Loucy (cell line): ENCODE measurements around the gene SFMBT2.

Experiments
- H2AFZ ChIP-seq: fragments of 200-600 bp; sonication (generic); 2 replicates; pipeline ENCODE4 v1.6.0; 2016; ENCODE audit warnings: antibody characterized with exemption, mild to moderate bottlenecking, low read length, moderate library complexity
- H3F3A ChIP-seq: fragments of 200-600 bp; 2 replicates; pipeline ENCODE4 v1.6.0; 2016; ENCODE audit warnings: antibody characterized with exemption, low read depth, mild to moderate bottlenecking
- H3K27me3 ChIP-seq: fragments of 200-600 bp; sonication (generic); 2 replicates; pipeline ENCODE4 v1.6.1; 2014; ENCODE audit warnings: low read length, mild to moderate bottlenecking; ENCODE audit not compliant: insufficient read depth, poor library complexity, severe bottlenecking
- H3K36me3 ChIP-seq: fragments of 200-600 bp; sonication (generic); 2 replicates; pipeline ENCODE4 v1.6.1; 2016; ENCODE audit warnings: low read length; ENCODE audit not compliant: insufficient read depth
- H3K4me1 ChIP-seq: fragments of 200-600 bp; sonication (generic); 2 replicates; pipeline ENCODE4 v1.5.1; 2014; ENCODE audit warnings: low read length, mild to moderate bottlenecking; ENCODE audit not compliant: insufficient read depth, poor library complexity, severe bottlenecking
- H3K4me2 ChIP-seq: fragments of 200-600 bp; sonication (generic); 2 replicates; pipeline ENCODE4 v1.6.0; 2014; ENCODE audit warnings: antibody characterized with exemption, low read length, low read depth, mild to moderate bottlenecking; ENCODE audit not compliant: poor library complexity, severe bottlenecking
- H3K4me3 ChIP-seq: fragments of 200-600 bp; sonication (generic); 2 replicates; pipeline ENCODE4 v1.5.1; 2014; ENCODE audit warnings: low read length, mild to moderate bottlenecking, mixed read lengths; ENCODE audit not compliant: poor library complexity, severe bottlenecking
- H3K79me2 ChIP-seq: fragments of 200-600 bp; sonication (generic); 2 replicates; pipeline ENCODE4 v1.6.1; 2014; ENCODE audit warnings: low read length; ENCODE audit not compliant: insufficient read depth
- H3K9ac ChIP-seq: fragments of 200-600 bp; sonication (generic); 2 replicates; pipeline ENCODE4 v1.6.0; 2014; ENCODE audit warnings: mild to moderate bottlenecking, low read depth, low read length, moderate library complexity; ENCODE audit not compliant: poor library complexity, severe bottlenecking
- H3K9me2 ChIP-seq: fragments of 200-600 bp; sonication (generic); replicated peaks from 2 replicates; pipeline ENCODE4 v1.6.1; 2016; ENCODE audit warnings: low read depth, low read length, mixed read lengths
- H3K9me3 ChIP-seq: fragments of 200-600 bp; sonication (generic); 2 replicates; pipeline ENCODE4 v1.6.1; 2014; ENCODE audit warnings: mild to moderate bottlenecking, antibody characterized with exemption, low read length, low read depth; ENCODE audit not compliant: insufficient read depth
- H4K20me1 ChIP-seq: fragments of 200-600 bp; sonication (generic); 2 replicates; pipeline ENCODE4 v1.6.0; 2014; ENCODE audit warnings: antibody characterized with exemption, low read length, mild to moderate bottlenecking; ENCODE audit not compliant: insufficient read depth, poor library complexity, severe bottlenecking
- CTCF ChIP-seq: fragments of 200-600 bp; sonication (generic); conservative IDR thresholded peaks from 2 replicates; pipeline ENCODE4 v1.5.1; 2014; ENCODE audit warnings: mild to moderate bottlenecking, antibody characterized with exemption, low read length
- EZH2phosphoT487 ChIP-seq: fragments of 200-600 bp; IDR thresholded peaks from 2 replicates; pipeline ENCODE4 v1.6.1; 2018; ENCODE audit warnings: antibody characterized with exemption, mild to moderate bottlenecking, moderate library complexity, borderline replicate concordance

Gene SFMBT2

DNA sequence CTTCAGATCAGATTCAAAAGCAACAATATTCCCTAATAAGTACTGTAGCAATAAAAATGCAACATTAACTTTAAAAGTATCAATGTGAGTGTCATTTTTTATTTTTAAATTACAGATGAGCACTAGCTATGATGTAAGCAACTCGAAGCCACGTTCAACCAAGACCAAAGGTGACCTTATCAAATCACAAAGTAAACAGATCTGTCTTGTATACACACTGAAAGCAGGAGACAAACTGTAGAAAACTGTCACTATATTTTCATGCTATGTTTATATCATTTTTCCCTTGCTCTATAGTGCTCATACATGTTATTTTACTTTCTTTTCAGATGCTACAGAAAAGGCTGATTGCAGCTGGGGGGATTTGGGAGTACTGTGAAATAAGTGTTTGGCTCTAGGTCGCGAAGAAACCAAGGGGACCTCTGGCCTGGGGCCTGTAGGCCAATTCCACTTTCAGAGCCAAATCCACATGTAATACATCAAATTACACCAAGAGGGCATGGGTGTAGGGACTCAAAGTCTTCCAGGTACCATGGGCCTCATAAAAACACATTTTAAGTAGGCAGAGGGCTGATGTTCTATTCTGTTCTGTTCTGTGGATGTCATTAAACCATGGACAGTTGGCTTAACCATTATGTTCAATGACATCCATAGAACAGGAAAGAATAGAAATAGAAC, 245.2 kb downstream of the SFMBT2 start:
- H3F3A ChIP-seq: no peaks in the 10 kb centered on the region

DNA sequence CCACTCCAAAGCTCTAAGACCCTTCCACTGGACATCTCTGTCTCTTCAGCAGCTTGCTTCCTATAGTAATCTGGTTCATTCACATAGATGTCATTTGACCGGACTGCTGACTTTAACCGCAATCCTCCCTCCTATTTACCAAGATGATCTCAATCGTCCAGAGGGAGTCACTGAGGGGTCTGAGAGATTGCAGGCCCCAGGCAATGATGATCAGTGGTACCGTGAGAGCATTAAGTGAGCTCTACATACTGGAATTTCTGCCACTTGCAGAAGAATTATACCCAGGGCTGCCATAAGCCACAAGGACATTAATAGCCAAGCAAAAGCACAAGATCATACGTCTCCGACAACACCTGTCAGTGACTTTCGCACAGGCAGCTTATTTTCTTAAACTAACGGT, 245.9 kb downstream of the SFMBT2 start:
- peaks cover 56% of the 10 kb centered on the region; the same call in 1 of the 2 replicates for H3K36me3 ChIP-seq
- H3K4me1 ChIP-seq: no peaks in the 10 kb centered on the region
- H3F3A ChIP-seq: no peaks in the 10 kb centered on the region
- TF ChIP-seq EZH2phosphoT487 (no peak), CTCF (no peak)
- no peak overlapping the region for H3K4me3 ChIP-seq
- H3K4me2 ChIP-seq: no peak overlapping the region
- H3K9ac ChIP-seq: no peak overlapping the region
- H3K79me2 ChIP-seq: no peaks in the 10 kb centered on the region
- no peaks in the 10 kb centered on the region for H3K27me3 ChIP-seq
- H3K9me2 ChIP-seq: no peaks in the 10 kb centered on the region
- no peaks in the 10 kb centered on the region for H4K20me1 ChIP-seq
- no peaks in the 10 kb centered on the region for H3K9me3 ChIP-seq
- no peak overlapping the region for H2AFZ ChIP-seq

More for the DNA sequence above, 245.2 kb downstream of the SFMBT2 start:
- Histone ChIP-seq H3K4me2 (no peak overlapping the region), H3K4me1 (no peaks in the 10 kb centered on the region), H3K79me2 (no peaks in the 10 kb centered on the region), H3K9me2 (no peaks in the 10 kb centered on the region), H3K27me3 (no peaks in the 10 kb centered on the region), H3K9ac (no peak overlapping the region), H3K9me3 (no peaks in the 10 kb centered on the region), H2AFZ (no peak overlapping the region), H4K20me1 (no peaks in the 10 kb centered on the region), H3K36me3 (peaks cover 56% of the 10 kb centered on the region; the same call in 1 of the 2 replicates), H3K4me3 (no peak overlapping the region)
- TF ChIP-seq EZH2phosphoT487 (no peak), CTCF (no peak; the same call in 1 of the 2 replicates)

DNA sequence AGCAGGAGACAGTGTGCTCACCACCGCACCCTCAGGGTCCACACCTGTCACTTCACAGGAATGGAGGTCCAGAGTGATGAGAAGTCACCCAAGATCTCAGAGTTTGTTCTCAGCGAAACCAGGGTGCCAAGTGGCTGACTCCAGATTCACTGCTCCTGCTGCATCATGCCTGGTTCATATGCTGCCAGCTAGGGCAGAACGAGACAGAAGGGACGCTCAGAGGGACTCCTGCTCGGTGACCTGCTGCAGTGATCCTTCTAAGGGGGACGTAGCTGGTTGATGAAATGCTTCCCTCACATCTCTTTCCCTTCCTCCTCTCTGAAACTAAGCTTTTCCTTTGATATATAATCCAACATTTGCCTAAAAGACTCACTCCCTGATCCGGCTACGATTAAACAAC, 248.5 kb downstream of the SFMBT2 start:
- no peaks in the 10 kb centered on the region for H3K9me2 ChIP-seq

More for the DNA sequence above, 248.5 kb downstream of the SFMBT2 start:
- H3F3A ChIP-seq: no peaks in the 10 kb centered on the region
- no peak overlapping the region for H3K4me3 ChIP-seq
- no peak overlapping the region for H3K9ac ChIP-seq
- no peak overlapping the region for H3K4me2 ChIP-seq
- H3K79me2 ChIP-seq: no peaks in the 10 kb centered on the region
- TF ChIP-seq EZH2phosphoT487 (no peak), CTCF (no peak)
- no peaks in the 10 kb centered on the region for H4K20me1 ChIP-seq
- H2AFZ ChIP-seq: no peak overlapping the region
- no peaks in the 10 kb centered on the region for H3K4me1 ChIP-seq
- no peaks in the 10 kb centered on the region for H3K27me3 ChIP-seq
- H3K36me3 ChIP-seq: peaks cover 53% of the 10 kb centered on the region; the same call in 1 of the 2 replicates
- no peaks in the 10 kb centered on the region for H3K9me3 ChIP-seq
